Measurements from ENCODE around the gene RNF130. TPM values are rescaled to one million over a fixed set of nuclear protein-coding genes. Genes with fewer than 3 reads are reported as not detected.
A peak's percentile ranks its signal among the peaks of the same experiment; 100 is the strongest.

Gene RNF130
- total and polyA plus RNA-seq, 9 of the 15 experiments (the other 6 are each of a cell fraction or from before 2014, with no cell fraction given), result 5.8 to 39.4 (median 27.1) TPM

DNA sequence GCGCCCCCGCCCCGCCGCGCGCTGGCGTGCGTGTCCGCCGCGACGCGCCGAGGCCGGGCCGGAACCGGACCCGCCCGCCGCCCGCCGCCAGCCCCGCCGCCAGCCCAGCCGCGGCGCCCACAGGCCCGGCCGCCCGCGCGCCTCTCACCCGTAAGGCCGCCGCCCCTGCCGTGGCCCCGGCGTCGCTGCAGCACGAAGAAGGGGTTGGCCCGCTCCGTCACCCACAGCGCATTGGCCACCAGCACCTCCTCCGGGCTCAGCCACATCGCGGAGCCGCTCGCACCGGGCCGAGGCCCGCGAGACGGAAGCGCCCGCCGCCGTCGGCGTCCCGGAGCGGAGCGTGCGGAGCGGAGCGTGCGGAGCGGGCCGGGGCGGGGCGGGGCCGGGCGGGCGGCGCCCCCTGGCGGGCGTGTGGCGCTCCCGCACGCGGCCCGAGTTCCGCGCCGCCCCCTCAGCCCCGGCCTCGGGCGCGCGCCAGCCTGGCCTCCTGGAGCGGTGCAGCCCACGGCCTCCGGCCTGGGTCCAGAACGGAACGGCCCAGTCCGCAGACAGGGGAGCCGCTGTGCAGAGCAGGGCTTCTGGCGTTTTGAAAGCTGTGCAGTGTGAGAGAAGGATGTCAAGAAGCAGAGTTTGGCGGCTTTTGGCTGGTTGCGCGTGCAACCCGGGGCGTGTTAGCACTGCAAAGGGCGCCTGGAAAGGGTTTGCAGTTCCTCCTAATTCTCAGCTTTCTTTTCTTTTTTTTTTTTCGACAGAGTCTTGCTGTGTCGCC lies 163.8 kb downstream of the RNF130 start, which contains the start of gene TBC1D9B (continued):
- TF ChIP-seq, protein P1, sequence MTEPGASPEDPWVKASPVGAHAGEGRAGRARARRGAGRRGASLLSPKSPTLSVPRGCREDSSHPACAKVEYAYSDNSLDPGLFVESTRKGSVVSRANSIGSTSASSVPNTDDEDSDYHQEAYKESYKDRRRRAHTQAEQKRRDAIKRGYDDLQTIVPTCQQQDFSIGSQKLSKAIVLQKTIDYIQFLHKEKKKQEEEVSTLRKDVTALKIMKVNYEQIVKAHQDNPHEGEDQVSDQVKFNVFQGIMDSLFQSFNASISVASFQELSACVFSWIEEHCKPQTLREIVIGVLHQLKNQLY (CRISPR knock-in tag; conservative IDR thresholded peaks at IDR 0.05), result no peak
- TF ChIP-seq SMARCC2 (IDR thresholded peaks at IDR 0.05; ENCODE audit: low read depth) (no peak), ZFPM2 (CRISPR knock-in tag; IDR thresholded peaks at IDR 0.05) (no peak), FOXJ2 (tag; IDR thresholded peaks at IDR 0.05) (no peak), JUNB (CRISPR knock-in tag; conservative IDR thresholded peaks at IDR 0.05) (no peak), KLF16 (IDR thresholded peaks at IDR 0.05) (no peak), SUPT5H (IDR thresholded peaks at IDR 0.05) (no peak), IFI16 (CRISPR knock-in tag; IDR thresholded peaks at IDR 0.05) (no peak), FUS (optimal IDR thresholded peaks at IDR 0.05; ENCODE audit: low read depth, low read length) (no peak), SMAD1 (IDR thresholded peaks at IDR 0.05; ENCODE audit: low read depth, low read length, partially characterized antibody) (no peak), DIDO1 (tag; IDR thresholded peaks at IDR 0.05; ENCODE audit: low read depth) (no peak), HNRNPH1 (optimal IDR thresholded peaks at IDR 0.05; ENCODE audit: low read depth, low read length) (no peak), ZNF436 (CRISPR knock-in tag; IDR thresholded peaks at IDR 0.05) (no peak), KDM5B (IDR thresholded peaks at IDR 0.05; ENCODE audit: insufficient replicate concordance, low read depth, low read length) (peak; percentile 38), ZNF79 (CRISPR knock-in tag; IDR thresholded peaks at IDR 0.05; ENCODE audit: low read depth) (no peak), NFIX (CRISPR knock-in tag; IDR thresholded peaks at IDR 0.05; ENCODE audit: low read depth) (no peak), ZNF133 (CRISPR knock-in tag; IDR thresholded peaks at IDR 0.05) (no peak), SAFB2 (IDR thresholded peaks at IDR 0.05; ENCODE audit: borderline replicate concordance, low read depth, low read length, severe bottlenecking) (no peak), ARID2 (IDR thresholded peaks at IDR 0.05) (no peak), CHCHD3 (CRISPR knock-in tag; IDR thresholded peaks at IDR 0.05) (no peak), ZNF239 (CRISPR knock-in tag; IDR thresholded peaks at IDR 0.05) (no peak), TAF7 (tag; IDR thresholded peaks at IDR 0.05) (no peak), FOXK1 (CRISPR knock-in tag; IDR thresholded peaks at IDR 0.05; ENCODE audit: borderline replicate concordance) (no peak)
- TF ChIP-seq, protein P2, sequence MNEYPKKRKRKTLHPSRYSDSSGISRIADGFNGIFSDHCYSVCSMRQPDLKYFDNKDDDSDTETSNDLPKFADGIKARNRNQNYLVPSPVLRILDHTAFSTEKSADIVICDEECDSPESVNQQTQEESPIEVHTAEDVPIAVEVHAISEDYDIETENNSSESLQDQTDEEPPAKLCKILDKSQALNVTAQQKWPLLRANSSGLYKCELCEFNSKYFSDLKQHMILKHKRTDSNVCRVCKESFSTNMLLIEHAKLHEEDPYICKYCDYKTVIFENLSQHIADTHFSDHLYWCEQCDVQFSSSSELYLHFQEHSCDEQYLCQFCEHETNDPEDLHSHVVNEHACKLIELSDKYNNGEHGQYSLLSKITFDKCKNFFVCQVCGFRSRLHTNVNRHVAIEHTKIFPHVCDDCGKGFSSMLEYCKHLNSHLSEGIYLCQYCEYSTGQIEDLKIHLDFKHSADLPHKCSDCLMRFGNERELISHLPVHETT (CRISPR knock-in tag; conservative IDR thresholded peaks at IDR 0.05 in 1 of 2, IDR thresholded peaks at IDR 0.05 in 1 of 2), result peak in 1 of 2 experiments; percentile 98; a peak in 2 of 4 replicates
- TF ChIP-seq, protein P3, sequence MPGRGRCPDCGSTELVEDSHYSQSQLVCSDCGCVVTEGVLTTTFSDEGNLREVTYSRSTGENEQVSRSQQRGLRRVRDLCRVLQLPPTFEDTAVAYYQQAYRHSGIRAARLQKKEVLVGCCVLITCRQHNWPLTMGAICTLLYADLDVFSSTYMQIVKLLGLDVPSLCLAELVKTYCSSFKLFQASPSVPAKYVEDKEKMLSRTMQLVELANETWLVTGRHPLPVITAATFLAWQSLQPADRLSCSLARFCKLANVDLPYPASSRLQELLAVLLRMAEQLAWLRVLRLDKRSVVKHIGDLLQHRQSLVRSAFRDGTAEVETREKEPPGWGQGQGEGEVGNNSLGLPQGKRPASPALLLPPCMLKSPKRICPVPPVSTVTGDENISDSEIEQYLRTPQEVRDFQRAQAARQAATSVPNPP (IDR thresholded peaks at IDR 0.05; ENCODE audit: borderline replicate concordance, insufficient read depth, insufficient read length), result no peak
